Mucosa of rectum (tissue), 2 donors: ENCODE measurements around the gene CENPK.
"Not testable (repeated sequence)": the region's sequence is repeated elsewhere in the genome, so short reads cannot be mapped to it uniquely, and the experiment has no call there.

ENCODE experiments used
- H3K27ac ChIP-seq, 2 donors: one replicate each; pipeline ENCODE4 v1.7.0; 2013; ENCODE audit warnings: inconsistent platforms in 2 of 2, low read depth in 2 of 2, low read length in 2 of 2
- H3K27me3 ChIP-seq, 2 donors: one replicate each; pipeline ENCODE4 v1.7.0; 2013; ENCODE audit warnings: low read length in 2 of 2; ENCODE audit not compliant: control insufficient read depth in 2 of 2, insufficient read depth in 2 of 2
- H3K36me3 ChIP-seq, 2 donors: one replicate each; pipeline ENCODE4 v1.7.0; 2013; ENCODE audit warnings: low read length in 2 of 2; ENCODE audit not compliant: control insufficient read depth in 2 of 2, insufficient read depth in 2 of 2
- H3K4me1 ChIP-seq, 2 donors: one replicate each; pipeline ENCODE4 v1.7.0; 2013; ENCODE audit warnings: low read length in 2 of 2, mild to moderate bottlenecking in 1 of 2; ENCODE audit not compliant: control insufficient read depth in 2 of 2, insufficient read depth in 2 of 2
- H3K4me3 ChIP-seq, 2 donors: one replicate each; pipeline ENCODE4 v1.7.0; 2013; ENCODE audit warnings: low read length in 2 of 2
- H3K9ac ChIP-seq, 2 donors: one replicate each; pipeline ENCODE4 v1.7.0; 2013; ENCODE audit warnings: low read length in 2 of 2, low read depth in 1 of 2, mild to moderate bottlenecking in 1 of 2
- H3K9me3 ChIP-seq, 2 donors: one replicate each; pipeline ENCODE4 v1.7.0; 2013; ENCODE audit warnings: low read length in 2 of 2; ENCODE audit not compliant: control insufficient read depth in 2 of 2
- donor health status: healthy.
- donor health status: Normal muscosa, but diverticular disease.

CENPK gene

GRCh38 chr5:65512170-65512937, 50.6 kb downstream of the CENPK start:
- Histone ChIP-seq H3K36me3 (no peaks in the 10 kb centered on the region), H3K9ac (no peak overlapping the region), H3K9me3 (no peaks in the 10 kb centered on the region), H3K27me3 (no peaks in the 10 kb centered on the region), H3K4me1 (no peaks in the 10 kb centered on the region), H3K4me3 (no peak overlapping the region), H3K27ac (no peak overlapping the region)

GRCh38 chr5:65508978-65509377, 54.0 kb downstream of the CENPK start:
- H3K4me3 ChIP-seq: no peak overlapping the region
- no peaks in the 10 kb centered on the region for H3K36me3 ChIP-seq
- no peaks in the 10 kb centered on the region for H3K9me3 ChIP-seq
- no peak overlapping the region for H3K9ac ChIP-seq
- no peaks in the 10 kb centered on the region for H3K27me3 ChIP-seq
- H3K4me1 ChIP-seq: no peaks in the 10 kb centered on the region
- H3K27ac ChIP-seq: no peak overlapping the region

- Histone ChIP-seq H3K36me3 (no peaks in the 10 kb centered on the region), H3K4me3 (no peak overlapping the region), H3K27me3 (no peaks in the 10 kb centered on the region), H3K4me1 (no peaks in the 10 kb centered on the region), H3K27ac (no peak overlapping the region), H3K9me3 (no peaks in the 10 kb centered on the region), H3K9ac (no peak overlapping the region)
These were observed 56.0 kb downstream of the CENPK start for GRCh38 chr5:65506961-65507360.

GRCh38 chr5:65489119-65489518, 73.8 kb downstream of the CENPK start:
- Histone ChIP-seq H3K4me3 (no peak overlapping the region), H3K27me3 (no peaks in the 10 kb centered on the region), H3K4me1 (no peaks in the 10 kb centered on the region), H3K27ac (no peak overlapping the region), H3K9me3 (no peaks in the 10 kb centered on the region), H3K9ac (no peak overlapping the region), H3K36me3 (no peaks in the 10 kb centered on the region)

GRCh38 chr5:65488038-65488687, 74.8 kb downstream of the CENPK start:
- H3K4me1 ChIP-seq, H3K36me3 ChIP-seq, H3K9ac ChIP-seq: not testable (repeated sequence)

GRCh38 chr5:65486803-65487202, 76.2 kb downstream of the CENPK start:
- H3K27ac ChIP-seq, H3K4me3 ChIP-seq, H3K4me1 ChIP-seq, H3K36me3 ChIP-seq, H3K27me3 ChIP-seq, H3K9ac ChIP-seq, H3K9me3 ChIP-seq: not testable (repeated sequence)

More at GRCh38 chr5:65488038-65488687, 74.8 kb downstream of the CENPK start:
- H3K27ac ChIP-seq, H3K27me3 ChIP-seq, H3K4me3 ChIP-seq, H3K9me3 ChIP-seq: not testable (repeated sequence)

GRCh38 chr5:65485405-65485804, 77.6 kb downstream of the CENPK start:
- H3K36me3 ChIP-seq: no peaks in the 10 kb centered on the region
- no peaks in the 10 kb centered on the region for H3K27me3 ChIP-seq
- H3K4me1 ChIP-seq: peaks cover 4 to 7% of the 10 kb centered on the region in 2 donors
- H3K27ac ChIP-seq: no peak overlapping the region
- no peaks in the 10 kb centered on the region for H3K9me3 ChIP-seq
- no peak overlapping the region for H3K9ac ChIP-seq
- no peak overlapping the region for H3K4me3 ChIP-seq

GRCh38 chr5:65483546-65484346, 79.2 kb downstream of the CENPK start:
- Histone ChIP-seq H3K36me3 (no peaks in the 10 kb centered on the region), H3K27me3 (no peaks in the 10 kb centered on the region), H3K9ac (no peak overlapping the region), H3K4me1 (peaks cover 7% of the 10 kb centered on the region in 2 donors), H3K9me3 (no peaks in the 10 kb centered on the region), H3K4me3 (peak overlapping the region; percentile 85 to 86), H3K27ac (peak overlapping the region in 1 of 2 donors; percentile 62)

GRCh38 chr5:65482736-65483545, 80.0 kb downstream of the CENPK start:
- Histone ChIP-seq H3K27me3 (no peaks in the 10 kb centered on the region), H3K4me1 (peaks cover 7% of the 10 kb centered on the region in 2 donors), H3K9me3 (no peaks in the 10 kb centered on the region), H3K27ac (peak overlapping the region in 1 of 2 donors; percentile 62), H3K9ac (peak overlapping the region; percentile 53 to 55), H3K36me3 (no peaks in the 10 kb centered on the region), H3K4me3 (peak overlapping the region; percentile 85 to 86)
